T-helper 2 cell treated with Interferon-gamma antibody and Interleukin-4, amounts not matched to agents 100 ng/mL and 5 ng/mL, for 36 hours (primary cell): ENCODE results near the gene OR4C13. TPM values are rescaled to one million over a fixed set of nuclear protein-coding genes. Genes with fewer than 3 reads are reported as not detected.
"Not testable (repeated sequence)": the region's sequence is repeated elsewhere in the genome, so short reads cannot be mapped to it uniquely, and the experiment has no call there.

Experiments
- intact Hi-C: fragments of 100-400 bp; cut with micrococcal nuclease; formaldehyde crosslinking; loops from one replicate; pipeline ENCODE4 v1.15.1; 2023
- total RNA-seq: library from RNA; stranded (reverse); gene quantifications from 2 replicates; pipeline ENCODE4 v1.2.3, GENCODE V29; 2022

OR4C13 gene
- total RNA-seq, result not detected in 2 replicates

GRCh38 chr11:49952091-49952490, at the start of gene OR4C13:
OR4C13 (plus strand) TSS chr11:49952391; CDS start chr11:49952423, 32 bp downstream.
- intact Hi-C loops, result no loop called here

GRCh38 chr11:49911516-49911915, 40.7 kb upstream of the OR4C13 start:
- intact Hi-C loops, result not testable (repeated sequence)

GRCh38 chr11:49948701-49949100, 3.5 kb upstream of the OR4C13 start:
- intact Hi-C loops, result not testable (repeated sequence)

GRCh38 chr11:49973439-49973838, 21.2 kb downstream of the OR4C13 start:
- intact Hi-C loops, result not testable (repeated sequence)

GRCh38 chr11:49982435-49982834, 30.2 kb downstream of the OR4C13 start, which contains the start of gene OR4C12:
OR4C12 (minus strand) TSS chr11:49982535; CDS start chr11:49982501, 34 bp downstream.
- intact Hi-C loops, result not testable (repeated sequence)

GRCh38 chr11:49995565-49995964, 43.4 kb downstream of the OR4C13 start:
- intact Hi-C loops, result no loop called here

Other genes starting within 250 kb of the OR4C13 start
- not detected in 2 replicates for gene OR4C12, start 30.1 kb downstream of the OR4C13 start, total RNA-seq
- not detected in 2 replicates for gene OR4C45, start 80.5 kb downstream of the OR4C13 start, total RNA-seq